ENCODE data around the gene TMEM179B.

DNA sequence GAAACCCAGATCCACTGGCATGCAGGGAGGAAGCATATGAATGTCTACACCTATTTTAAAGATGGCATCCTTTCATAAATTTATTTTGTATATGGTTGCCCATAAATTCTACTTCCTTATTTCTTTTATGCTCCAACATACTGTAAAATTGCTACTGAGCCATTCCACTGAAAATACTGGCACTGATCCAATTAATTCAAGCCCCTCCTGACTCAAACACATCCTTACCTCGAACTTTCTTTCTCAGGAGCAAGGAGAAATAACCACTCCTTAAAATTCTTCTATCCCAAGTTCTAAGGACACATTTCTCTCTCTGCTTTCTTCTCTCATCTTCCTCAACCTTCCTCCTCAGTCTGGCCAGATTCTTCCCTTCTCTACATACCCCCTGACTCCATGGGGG, 23.5 kb downstream of the TMEM179B start:
- TF ChIP-seq LEF1 (IDR thresholded peaks at IDR 0.05; ENCODE audit: borderline replicate concordance) (no peak), TARDBP (IDR thresholded peaks at IDR 0.05) (no peak), SP1 (IDR thresholded peaks at IDR 0.05) (no peak), FOXM1 (IDR thresholded peaks at IDR 0.05; ENCODE audit: borderline replicate concordance) (no peak)

Measured in HEK293T (cell line).